ENCODE data around the gene TRA2B.

DNA sequence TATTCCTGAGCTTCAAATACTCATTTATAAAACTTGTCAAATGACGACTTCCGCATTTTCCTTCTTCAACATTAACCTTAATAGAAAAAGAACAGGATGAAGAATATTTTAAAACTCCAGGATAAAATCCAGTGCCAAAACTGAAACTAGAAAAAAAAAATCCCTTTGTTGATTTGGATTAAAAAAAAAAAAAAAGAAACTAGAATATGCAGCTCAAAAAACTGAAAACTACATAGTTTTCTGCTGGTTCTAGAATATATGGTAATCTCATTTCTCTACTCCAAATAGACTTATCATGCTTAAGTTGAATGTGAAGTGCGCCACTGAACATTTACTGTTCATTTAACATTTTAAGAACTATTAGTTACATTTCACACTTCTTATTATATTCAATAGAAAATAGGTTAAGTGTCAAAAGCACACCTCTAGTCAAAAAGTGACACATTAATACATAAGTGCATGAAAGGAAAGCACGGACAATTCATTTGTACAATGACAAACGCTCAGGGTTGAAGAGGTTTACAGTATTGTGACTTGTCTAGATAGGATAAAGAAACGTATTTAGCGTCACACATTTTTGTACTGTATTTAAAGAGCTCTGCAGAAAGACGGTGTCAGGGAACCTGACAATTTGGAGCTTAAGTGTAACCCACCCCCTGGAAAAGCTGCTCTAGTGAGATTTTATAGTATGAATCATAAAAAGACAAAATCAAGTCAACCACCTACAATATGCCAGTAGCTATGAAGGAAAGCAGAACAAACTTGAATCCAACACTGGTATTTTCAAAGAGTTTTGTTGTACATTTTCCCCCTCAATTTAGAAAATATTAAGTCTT, 5.8 kb downstream of the TRA2B start:
- TF ChIP-seq, protein P1, sequence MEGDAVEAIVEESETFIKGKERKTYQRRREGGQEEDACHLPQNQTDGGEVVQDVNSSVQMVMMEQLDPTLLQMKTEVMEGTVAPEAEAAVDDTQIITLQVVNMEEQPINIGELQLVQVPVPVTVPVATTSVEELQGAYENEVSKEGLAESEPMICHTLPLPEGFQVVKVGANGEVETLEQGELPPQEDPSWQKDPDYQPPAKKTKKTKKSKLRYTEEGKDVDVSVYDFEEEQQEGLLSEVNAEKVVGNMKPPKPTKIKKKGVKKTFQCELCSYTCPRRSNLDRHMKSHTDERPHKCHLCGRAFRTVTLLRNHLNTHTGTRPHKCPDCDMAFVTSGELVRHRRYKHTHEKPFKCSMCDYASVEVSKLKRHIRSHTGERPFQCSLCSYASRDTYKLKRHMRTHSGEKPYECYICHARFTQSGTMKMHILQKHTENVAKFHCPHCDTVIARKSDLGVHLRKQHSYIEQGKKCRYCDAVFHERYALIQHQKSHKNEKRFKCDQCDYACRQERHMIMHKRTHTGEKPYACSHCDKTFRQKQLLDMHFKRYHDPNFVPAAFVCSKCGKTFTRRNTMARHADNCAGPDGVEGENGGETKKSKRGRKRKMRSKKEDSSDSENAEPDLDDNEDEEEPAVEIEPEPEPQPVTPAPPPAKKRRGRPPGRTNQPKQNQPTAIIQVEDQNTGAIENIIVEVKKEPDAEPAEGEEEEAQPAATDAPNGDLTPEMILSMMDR (IDR thresholded peaks at IDR 0.05), result no peak
- TF ChIP-seq ZFX (IDR thresholded peaks at IDR 0.05; ENCODE audit: borderline replicate concordance), result no peak

All from 22Rv1 (cell line).